HCT116 (cell line): ENCODE results near the gene TANC1. TPM values are rescaled to one million over a fixed set of nuclear protein-coding genes. Genes with fewer than 3 reads are reported as not detected.

ENCODE experiments used
- ATAC-seq: fragments of 200-7000 bp; cut with Tn5 transposase; 2 replicates; pipeline ENCODE4 v1.9.1; 2020; ENCODE audit warnings: mild to moderate bottlenecking, moderate library complexity
- BruUV-seq: library from RNA; stranded (reverse); fragments of 400-500 nt; replicated peaks from 2 replicates; lab custom pipeline; 2021; lab: Mats Ljungman, UMichigan
- CTCF ChIA-PET: fragments of 300-600 bp; sonication (Branson Sonifier 250); formaldehyde crosslinking; loops from one replicate; lab custom pipeline; 2021; ENCODE audit warnings: antibody characterized with exemption; lab: Charles Lee
- POLR2A ChIA-PET: fragments of 300-600, 350-600 bp; sonication (Branson Sonifier 250); formaldehyde crosslinking; loops from one replicate; lab custom pipeline; 2021; ENCODE audit warnings: antibody characterized with exemption; lab: Charles Lee
- RAD21 ChIA-PET, 2 experiments: fragments of 300-600 bp; sonication (Branson Sonifier 250); formaldehyde crosslinking; loops; one replicate each; lab custom pipeline; 2023; ENCODE audit warnings: low total read pairs in 2 of 2; ENCODE audit not compliant: uncharacterized antibody in 2 of 2, unreplicated experiment in 2 of 2, low non-redundant PET in 1 of 2; lab: Charles Lee
- DNase-seq: peaks from one replicate; pipeline ENCODE4 v3.0.0-alpha.2; 2010; ENCODE audit warnings: low read depth, low spot score
- H2AFZ ChIP-seq: fragments of 200-600 bp; shearing (Covaris generic), sonication (generic); 2 replicates; pipeline ENCODE4 v1.6.1; 2017; ENCODE audit warnings: low read depth, mixed run types, mixed read lengths, antibody characterized with exemption, low read length; ENCODE audit not compliant: poor library complexity, severe bottlenecking
- H3K27ac ChIP-seq: 2 replicates; pipeline ENCODE4 v1.5.1; 2012; ENCODE audit warnings: low read depth, low read length
- H3K27me3 ChIP-seq: fragments of 200-600 bp; sonication (generic); 2 replicates; pipeline ENCODE4 v1.6.1; 2016; ENCODE audit warnings: mixed run types, low read length, mixed read lengths; ENCODE audit not compliant: insufficient read depth
- H3K36me3 ChIP-seq, 2 experiments: fragments of 200-500 bp in 1 of 2; fragments of 200-600 bp in 1 of 2; sonication (Bioruptor generic) in 1 of 2; sonication (generic) in 1 of 2; 2 replicates each; pipeline versions ENCODE4 v1.5.1 to v1.6.1; 2014 to 2016; ENCODE audit warnings: low read length in 2 of 2, inconsistent platforms in 1 of 2, mixed read lengths in 1 of 2, mixed run types in 1 of 2; ENCODE audit not compliant: insufficient read depth in 2 of 2, control insufficient read depth in 1 of 2
- H3K4me1 ChIP-seq, 2 experiments: fragments of 200-600 bp in 1 of 2; sonication (generic) in 1 of 2; 2 replicates each; pipeline versions ENCODE4 v1.5.1 to v1.6.1; 2012 to 2017; ENCODE audit warnings: low read length in 2 of 2, inconsistent platforms in 1 of 2, mild to moderate bottlenecking in 1 of 2, mixed read lengths in 1 of 2, mixed run types in 1 of 2, moderate library complexity in 1 of 2; ENCODE audit not compliant: insufficient read depth in 2 of 2, control insufficient read depth in 1 of 2
- H3K4me2 ChIP-seq: fragments of 200-600 bp; sonication (generic); 2 replicates; pipeline ENCODE4 v1.6.1; 2017; ENCODE audit warnings: mixed run types, low read length, mixed read lengths
- H3K4me3 ChIP-seq, 2 experiments: fragments of 200-600 bp in 1 of 2; sonication (generic) in 1 of 2; replicated peaks in 1 of 2; 2 replicates each; pipeline ENCODE4 v1.5.1; 2011 to 2016; ENCODE audit warnings: low read length in 2 of 2, control low read depth in 1 of 2, low read depth in 1 of 2, mild to moderate bottlenecking in 1 of 2, mixed read lengths in 1 of 2, mixed run types in 1 of 2
- H3K79me2 ChIP-seq: fragments of 200-600 bp; sonication (generic); 2 replicates; pipeline ENCODE4 v1.6.1; 2017; ENCODE audit warnings: mild to moderate bottlenecking, mixed run types, low read length, moderate library complexity, mixed read lengths; ENCODE audit not compliant: insufficient read depth
- H3K9ac ChIP-seq: fragments of 200-600 bp; sonication (generic); 2 replicates; pipeline ENCODE4 v1.6.1; 2016; ENCODE audit warnings: low read length, mixed read lengths
- H3K9me2 ChIP-seq: fragments of 200-600 bp; sonication (generic), shearing (Covaris generic); 2 replicates; pipeline ENCODE4 v1.6.1; 2017; ENCODE audit warnings: mixed run types, mild to moderate bottlenecking, moderate library complexity; ENCODE audit not compliant: insufficient read depth
- H3K9me3 ChIP-seq, 2 experiments: fragments of 200-500 bp in 1 of 2; fragments of 200-600 bp in 1 of 2; sonication (Bioruptor generic) in 1 of 2; sonication (generic) in 1 of 2; 2 replicates each; pipeline ENCODE4 v1.6.1; 2014 to 2017; ENCODE audit warnings: low read length in 2 of 2, mixed read lengths in 2 of 2, inconsistent platforms in 1 of 2, low read depth in 1 of 2, mild to moderate bottlenecking in 1 of 2, mixed run types in 1 of 2, moderate library complexity in 1 of 2; ENCODE audit not compliant: control insufficient read depth in 1 of 2, insufficient read depth in 1 of 2
- H4K20me1 ChIP-seq: fragments of 200-600 bp; sonication (generic), shearing (Covaris generic); 2 replicates; pipeline ENCODE4 v1.6.1; 2017; ENCODE audit warnings: mixed run types, mild to moderate bottlenecking, moderate library complexity; ENCODE audit not compliant: insufficient read depth
- ATF3 ChIP-seq: IDR thresholded peaks from 2 replicates; pipeline ENCODE4 v1.6.1; 2012
- CBX3 ChIP-seq: IDR thresholded peaks from 2 replicates; pipeline ENCODE4 v1.6.1; 2012; ENCODE audit warnings: low read depth
- CEBPB ChIP-seq: IDR thresholded peaks from 2 replicates; pipeline ENCODE4 v1.6.1; 2012; ENCODE audit warnings: low read depth
- CTCF ChIP-seq, 3 experiments: fragments of 200-600 bp in 1 of 3; sonication (generic) in 1 of 3; IDR thresholded peaks in 2 of 3; conservative IDR thresholded peaks in 1 of 3; 2 replicates each; pipeline ENCODE4 v1.5.1; 2012 to 2017; ENCODE audit warnings: low read depth in 2 of 3, low read length in 2 of 3, antibody characterized with exemption in 1 of 3, borderline replicate concordance in 1 of 3, control low read depth in 1 of 3, mild to moderate bottlenecking in 1 of 3, mixed read lengths in 1 of 3, mixed run types in 1 of 3, moderate library complexity in 1 of 3; ENCODE audit not compliant: insufficient read depth in 1 of 3
- FOSL1 ChIP-seq: IDR thresholded peaks from 2 replicates; pipeline ENCODE4 v1.6.1; 2012; ENCODE audit warnings: low read depth
- JUND ChIP-seq: IDR thresholded peaks from 2 replicates; pipeline ENCODE4 v1.6.1; 2012
- MAX ChIP-seq: IDR thresholded peaks from 2 replicates; pipeline ENCODE4 v1.6.1; 2012
- SP1 ChIP-seq: IDR thresholded peaks from 2 replicates; pipeline ENCODE4 v1.6.1; 2012; ENCODE audit warnings: low read depth
- SRF ChIP-seq: IDR thresholded peaks from 2 replicates; pipeline ENCODE4 v1.6.1; 2012; ENCODE audit warnings: low read depth
- ZBTB33 ChIP-seq: IDR thresholded peaks from 2 replicates; pipeline ENCODE4 v1.6.1; 2011; ENCODE audit warnings: mild to moderate bottlenecking, low read length, moderate library complexity; ENCODE audit not compliant: insufficient replicate concordance; ENCODE audit errors: extremely low read depth
- ZNF274 ChIP-seq: fragments of 200-500 bp; sonication (Bioruptor generic); IDR thresholded peaks from 2 replicates; pipeline ENCODE4 v1.6.1; 2014; ENCODE audit warnings: mild to moderate bottlenecking, low read depth, low read length, inconsistent platforms
- intact Hi-C: fragments of 100-400 bp; cut with micrococcal nuclease; formaldehyde crosslinking; loops from 2 replicates; pipeline ENCODE4 v1.10.0; 2022
- total RNA-seq: library from RNA; stranded (reverse); gene quantifications from one replicate; pipeline ENCODE4 v1.2.1, GENCODE V29; 2021; ENCODE audit not compliant: unreplicated experiment

TANC1 gene
- total RNA-seq, 1 experiment from 2014 or later, result 15.1 TPM

- TF ChIP-seq ZBTB33 (no peak), JUND (no peak), FOSL1 (no peak), ATF3 (no peak), MAX (no peak), SP1 (no peak), CBX3 (no peak)
These were observed 240.0 kb downstream of the TANC1 start (continued) for GRCh38 chr2:159208438-159208837.

GRCh38 chr2:159209341-159210306 lies 241.2 kb downstream of the TANC1 start:
- BruUV-seq, result no TSS peak
- Histone ChIP-seq H3K79me2 (no peaks in the 10 kb centered on the region), H3K9me3 (no peaks in the 10 kb centered on the region), H3K27ac (no peak overlapping the region), H4K20me1 (no peaks in the 10 kb centered on the region), H3K4me3 (no peak overlapping the region), H2AFZ (no peak overlapping the region), H3K36me3 (no peaks in the 10 kb centered on the region; a peak in 1 of 4 replicates), H3K9me2 (no peaks in the 10 kb centered on the region), H3K9ac (no peak overlapping the region), H3K27me3 (no peaks in the 10 kb centered on the region), H3K4me1 (no peaks in the 10 kb centered on the region), H3K4me2 (no peak overlapping the region)
- intact Hi-C loops, result no loop called here
- DNase-seq (no peak), ATAC-seq (no peak)
- CTCF ChIA-PET, result no interaction called here
- POLR2A ChIA-PET, result no interaction called here
- RAD21 ChIA-PET, result no interaction called here
- TF ChIP-seq ZNF274 (no peak), CEBPB (no peak), CTCF (IDR thresholded peaks at IDR 0.05 in 2 of 3, conservative IDR thresholded peaks at IDR 0.05 in 1 of 3; ENCODE audit: borderline replicate concordance in 1 of 3, insufficient read depth in 1 of 3, low read depth in 2 of 3, low read length in 2 of 3) (no peak), SRF (no peak), MAX (no peak), ZBTB33 (no peak), JUND (no peak), SP1 (no peak)
